Peyer's patch (tissue), 4 donors: ENCODE results near the gene SKI. TPM values are rescaled to one million over a fixed set of nuclear protein-coding genes. Genes with fewer than 3 reads are reported as not detected.

ENCODE experiments used
- DNase-seq, 3 donors: peaks; one replicate each; pipeline ENCODE4 v3.0.0-alpha.2; 2017 to 2019
- H3K27ac ChIP-seq, 4 donors: fragments of 200-600 bp; sonication (generic); one replicate each; pipeline ENCODE4 v1.5.1; 2016 to 2019
- H3K27me3 ChIP-seq, 2 donors: fragments of 200-600 bp; sonication (generic); one replicate each; pipeline ENCODE4 v1.5.1; 2019
- H3K36me3 ChIP-seq, 3 donors: fragments of 200-600 bp; sonication (generic); one replicate each; pipeline ENCODE4 v1.5.1; 2016 to 2019
- H3K4me1 ChIP-seq, 4 donors: fragments of 200-600 bp; sonication (generic); one replicate each; pipeline ENCODE4 v1.5.1; 2016 to 2019
- H3K4me3 ChIP-seq, 4 donors: fragments of 200-600 bp; sonication (generic); 1 replicate in 3 of 4; 2 replicates in 1 of 4; pipeline ENCODE4 v1.5.1; 2016 to 2019; ENCODE audit warnings: mild to moderate bottlenecking in 1 of 4
- H3K9me3 ChIP-seq, 4 donors: fragments of 200-600 bp; sonication (generic); one replicate each; pipeline ENCODE4 v1.5.1; 2016 to 2019; ENCODE audit warnings: mild to moderate bottlenecking in 1 of 4
- CTCF ChIP-seq, 6 experiments: fragments of 450-650 bp in 4 of 6; fragments of 200-600 bp in 2 of 6; sonication (generic) in 1 of 6; IDR thresholded peaks; one replicate each; pipeline ENCODE4 v1.5.1; 2017 to 2019; ENCODE audit warnings: antibody characterized with exemption in 6 of 6, mild to moderate bottlenecking in 3 of 6, moderate library complexity in 1 of 6
- POLR2A ChIP-seq, 2 donors: fragments of 450-650 bp; IDR thresholded peaks; one replicate each; pipeline ENCODE4 v1.5.1; 2017; ENCODE audit warnings: antibody characterized with exemption in 2 of 2, mild to moderate bottlenecking in 2 of 2, moderate library complexity in 2 of 2
- total RNA-seq, 4 donors: library from RNA; depleted of rRNA; stranded (reverse); fragments of >200 nt; gene quantifications; one replicate each; pipeline ENCODE4 v1.1.0, GENCODE V29; 2016

SKI gene
- total RNA-seq, 4 donors from 2014 or later: 20.1 to 41.5 (median 37.1) TPM

GRCh38 chr1:2208309-2209239 is 19.5 kb upstream of the SKI start:
- Histone ChIP-seq H3K27ac (peak overlapping the region; percentile 55 to 81 (median 71)), H3K4me3 (no peak overlapping the region), H3K36me3 (no peaks in the 10 kb centered on the region), H3K4me1 (peaks cover 6 to 47% (median 22%) of the 10 kb centered on the region in 4 donors), H3K9me3 (no peaks in the 10 kb centered on the region), H3K27me3 (no peaks in the 10 kb centered on the region)
- TF ChIP-seq CTCF (IDR thresholded peaks at IDR 0.05): no peak
- no peak for TF ChIP-seq POLR2A (IDR thresholded peaks at IDR 0.05)
- DNase-seq: no peak

GRCh38 chr1:2209400-2210083 is 18.6 kb upstream of the SKI start:
- TF ChIP-seq POLR2A (IDR thresholded peaks at IDR 0.05) (no peak), CTCF (IDR thresholded peaks at IDR 0.05) (no peak)
- Histone ChIP-seq H3K27me3 (no peaks in the 10 kb centered on the region), H3K36me3 (no peaks in the 10 kb centered on the region), H3K27ac (peak overlapping the region in 3 of 4 donors; percentile 41 to 81 (median 55)), H3K9me3 (no peaks in the 10 kb centered on the region), H3K4me1 (peaks cover 6 to 47% (median 20%) of the 10 kb centered on the region in 4 donors), H3K4me3 (no peak overlapping the region)
- no peak for DNase-seq

- peak overlapping the region in 1 of 4 donors; percentile 81 for H3K27ac ChIP-seq
These were observed 17.9 kb upstream of the SKI start for GRCh38 chr1:2210084-2210653.

GRCh38 chr1:2210786-2211185 is 17.3 kb upstream of the SKI start:
- H3K4me3 ChIP-seq: no peak overlapping the region
- H3K9me3 ChIP-seq: no peaks in the 10 kb centered on the region
- no peak for TF ChIP-seq CTCF (IDR thresholded peaks at IDR 0.05)
- no peak for TF ChIP-seq POLR2A (IDR thresholded peaks at IDR 0.05)
- H3K27me3 ChIP-seq: no peaks in the 10 kb centered on the region
- H3K27ac ChIP-seq: no peak overlapping the region
- peaks cover 6 to 48% (median 15%) of the 10 kb centered on the region in 4 donors for H3K4me1 ChIP-seq
- DNase-seq: no peak
- H3K36me3 ChIP-seq: no peaks in the 10 kb centered on the region

More at GRCh38 chr1:2210084-2210653, 17.9 kb upstream of the SKI start:
- Histone ChIP-seq H3K27me3 (no peaks in the 10 kb centered on the region), H3K4me3 (no peak overlapping the region), H3K9me3 (no peaks in the 10 kb centered on the region), H3K4me1 (peaks cover 6 to 53% (median 20%) of the 10 kb centered on the region in 4 donors), H3K36me3 (no peaks in the 10 kb centered on the region)
- no peak for DNase-seq
- TF ChIP-seq CTCF (IDR thresholded peaks at IDR 0.05) (no peak), POLR2A (IDR thresholded peaks at IDR 0.05) (no peak)

- no peak for TF ChIP-seq CTCF (IDR thresholded peaks at IDR 0.05)
- no peak for TF ChIP-seq POLR2A (IDR thresholded peaks at IDR 0.05)
- H3K4me1 ChIP-seq: peaks cover 6 to 43% (median 14%) of the 10 kb centered on the region in 4 donors
These were observed 15.9 kb upstream of the SKI start for GRCh38 chr1:2212274-2212531.

More at GRCh38 chr1:2212274-2212531, 15.9 kb upstream of the SKI start:
- DNase-seq: no peak
- H3K27me3 ChIP-seq: no peaks in the 10 kb centered on the region
- H3K4me3 ChIP-seq: peak overlapping the region in 3 of 4 donors; percentile 18 to 35 (median 19)
- peak overlapping the region; percentile 72 to 91 (median 80) for H3K27ac ChIP-seq
- H3K9me3 ChIP-seq: no peaks in the 10 kb centered on the region
- no peaks in the 10 kb centered on the region for H3K36me3 ChIP-seq
